ENCODE results near the gene MSI2.

Gene MSI2

DNA sequence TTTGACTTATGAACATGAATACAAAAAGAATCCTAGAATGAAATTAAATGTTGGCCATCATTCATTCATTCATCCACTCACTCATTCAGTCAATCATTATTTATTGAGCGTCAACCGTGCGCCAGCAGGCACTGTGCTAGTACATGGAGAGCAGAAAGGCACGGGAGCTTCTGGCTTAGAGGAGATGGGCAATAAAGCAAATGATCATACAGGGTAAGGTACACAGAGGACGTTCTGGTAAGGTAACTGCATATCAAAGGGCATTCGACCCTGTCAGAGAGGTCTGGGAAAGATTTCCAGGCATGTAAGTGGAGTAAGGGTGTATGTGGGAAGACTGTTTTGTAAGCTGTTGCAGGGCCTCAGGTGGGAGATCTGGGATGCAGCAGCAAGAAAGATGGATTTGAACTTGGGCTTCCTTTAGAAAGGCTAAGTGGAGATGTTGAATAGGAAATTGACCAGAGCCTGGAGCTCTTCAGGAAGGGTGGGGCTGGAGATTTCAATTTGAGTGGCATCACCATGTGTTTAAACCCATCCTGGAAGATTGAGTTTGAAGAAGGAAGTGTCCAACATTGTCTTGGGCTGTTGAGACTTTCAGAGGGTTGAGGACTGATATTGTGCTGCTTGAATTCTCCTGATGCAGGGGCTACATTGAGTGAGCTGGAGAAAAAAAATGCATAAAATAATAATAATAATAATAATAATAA is 2.8 kb upstream of the MSI2 start:
- H3K4me1 ChIP-seq (ENCODE audit: insufficient read depth, low read length) = peaks cover 1% of the 10 kb centered on the region
- H3K4me3 ChIP-seq (ENCODE audit: low read length) = no peak overlapping the region
- no peak overlapping the region for H2AFZ ChIP-seq (ENCODE audit: low read depth, low read length)
- H3K9me3 ChIP-seq (ENCODE audit: low read length) = peaks cover 6% of the 10 kb centered on the region
- H3K27me3 ChIP-seq (ENCODE audit: insufficient read depth, low read length) = no peaks in the 10 kb centered on the region
- no peaks in the 10 kb centered on the region for H3K36me3 ChIP-seq (ENCODE audit: insufficient read depth, low read length)

GRCh38 chr17:57255182-57255775 is 1.0 kb upstream of the MSI2 start:
- Histone ChIP-seq H3K9me3 (ENCODE audit: low read length) (peaks cover 4% of the 10 kb centered on the region), H2AFZ (ENCODE audit: low read depth, low read length) (peak overlapping the region; percentile 40), H3K36me3 (ENCODE audit: insufficient read depth, low read length) (peaks cover 8% of the 10 kb centered on the region), H3K4me1 (ENCODE audit: insufficient read depth, low read length) (peaks cover 19% of the 10 kb centered on the region), H3K27me3 (ENCODE audit: insufficient read depth, low read length) (no peaks in the 10 kb centered on the region), H3K4me3 (ENCODE audit: low read length) (no peak overlapping the region)

GRCh38 chr17:57256708-57257112 is 387 bp downstream of the MSI2 start:
- Histone ChIP-seq H2AFZ (ENCODE audit: low read depth, low read length) (no peak overlapping the region), H3K9me3 (ENCODE audit: low read length) (peaks cover 1% of the 10 kb centered on the region), H3K4me3 (ENCODE audit: low read length) (peak overlapping the region; percentile 70), H3K27me3 (ENCODE audit: insufficient read depth, low read length) (no peaks in the 10 kb centered on the region), H3K36me3 (ENCODE audit: insufficient read depth, low read length) (peaks cover 20% of the 10 kb centered on the region), H3K4me1 (ENCODE audit: insufficient read depth, low read length) (peaks cover 31% of the 10 kb centered on the region)

DNA sequence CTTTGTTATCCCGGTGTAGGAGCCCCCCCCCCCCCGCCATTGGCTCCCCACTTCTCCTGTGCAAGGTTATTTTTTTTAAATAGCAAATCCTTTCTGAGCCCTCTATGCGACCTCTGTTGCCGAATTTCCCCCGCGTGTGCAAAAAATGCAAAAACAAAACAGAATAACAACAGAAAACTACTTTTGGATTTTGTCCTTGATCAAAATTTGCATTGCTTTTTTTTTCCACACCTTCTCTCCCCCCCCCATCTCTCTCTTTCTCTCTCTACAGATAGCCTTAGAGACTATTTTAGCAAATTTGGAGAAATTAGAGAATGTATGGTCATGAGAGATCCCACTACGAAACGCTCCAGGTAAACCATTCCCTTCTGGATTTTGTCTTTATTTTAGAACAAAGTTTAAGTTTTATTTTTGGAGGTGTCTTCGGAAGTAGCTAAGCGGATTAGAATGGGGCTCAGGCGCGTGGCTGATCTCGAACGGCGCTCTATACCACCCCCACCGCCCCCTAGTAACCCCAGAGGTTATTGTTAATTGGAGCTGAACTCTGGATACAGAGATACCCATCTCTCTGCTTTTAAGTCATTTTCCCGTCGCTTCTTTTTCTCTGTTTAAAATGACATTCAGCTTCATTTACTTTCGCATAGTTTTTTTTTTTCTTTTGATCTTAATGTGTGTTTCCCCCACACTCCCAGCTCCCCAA is 1.0 kb downstream of the MSI2 start:
- Histone ChIP-seq H3K4me1 (ENCODE audit: insufficient read depth, low read length) (peaks cover 34% of the 10 kb centered on the region), H3K9me3 (ENCODE audit: low read length) (peaks cover 1% of the 10 kb centered on the region), H3K27me3 (ENCODE audit: insufficient read depth, low read length) (no peaks in the 10 kb centered on the region)

GRCh38 chr17:57257895-57258851 is 1.9 kb downstream of the MSI2 start:
- Histone ChIP-seq H3K36me3 (ENCODE audit: insufficient read depth, low read length) (peaks cover 35% of the 10 kb centered on the region), H2AFZ (ENCODE audit: low read depth, low read length) (no peak overlapping the region)

More for the DNA sequence above, 1.0 kb downstream of the MSI2 start:
- H2AFZ ChIP-seq (ENCODE audit: low read depth, low read length) = no peak overlapping the region
- H3K36me3 ChIP-seq (ENCODE audit: insufficient read depth, low read length) = peaks cover 26% of the 10 kb centered on the region
- peak overlapping the region; percentile 70 for H3K4me3 ChIP-seq (ENCODE audit: low read length)

GRCh38 chr17:57259306-57259705 is 3.0 kb downstream of the MSI2 start:
- peaks cover 37% of the 10 kb centered on the region for H3K4me1 ChIP-seq (ENCODE audit: insufficient read depth, low read length)
- H3K36me3 ChIP-seq (ENCODE audit: insufficient read depth, low read length) = peaks cover 46% of the 10 kb centered on the region
- peaks cover 11% of the 10 kb centered on the region for H3K9me3 ChIP-seq (ENCODE audit: low read length)
- H3K4me3 ChIP-seq (ENCODE audit: low read length) = peak overlapping the region; percentile 70
- no peak overlapping the region for H2AFZ ChIP-seq (ENCODE audit: low read depth, low read length)
- H3K27me3 ChIP-seq (ENCODE audit: insufficient read depth, low read length) = no peaks in the 10 kb centered on the region

More at GRCh38 chr17:57257895-57258851, 1.9 kb downstream of the MSI2 start:
- no peaks in the 10 kb centered on the region for H3K27me3 ChIP-seq (ENCODE audit: insufficient read depth, low read length)
- peaks cover 5% of the 10 kb centered on the region for H3K9me3 ChIP-seq (ENCODE audit: low read length)
- H3K4me1 ChIP-seq (ENCODE audit: insufficient read depth, low read length) = peaks cover 37% of the 10 kb centered on the region
- H3K4me3 ChIP-seq (ENCODE audit: low read length) = peak overlapping the region; percentile 70

GRCh38 chr17:57259817-57260216 is 3.5 kb downstream of the MSI2 start:
- Histone ChIP-seq H3K36me3 (ENCODE audit: insufficient read depth, low read length) (peaks cover 51% of the 10 kb centered on the region), H3K4me1 (ENCODE audit: insufficient read depth, low read length) (peaks cover 37% of the 10 kb centered on the region), H2AFZ (ENCODE audit: low read depth, low read length) (no peak overlapping the region), H3K4me3 (ENCODE audit: low read length) (peak overlapping the region; percentile 70), H3K9me3 (ENCODE audit: low read length) (peaks cover 14% of the 10 kb centered on the region), H3K27me3 (ENCODE audit: insufficient read depth, low read length) (no peaks in the 10 kb centered on the region)

DNA sequence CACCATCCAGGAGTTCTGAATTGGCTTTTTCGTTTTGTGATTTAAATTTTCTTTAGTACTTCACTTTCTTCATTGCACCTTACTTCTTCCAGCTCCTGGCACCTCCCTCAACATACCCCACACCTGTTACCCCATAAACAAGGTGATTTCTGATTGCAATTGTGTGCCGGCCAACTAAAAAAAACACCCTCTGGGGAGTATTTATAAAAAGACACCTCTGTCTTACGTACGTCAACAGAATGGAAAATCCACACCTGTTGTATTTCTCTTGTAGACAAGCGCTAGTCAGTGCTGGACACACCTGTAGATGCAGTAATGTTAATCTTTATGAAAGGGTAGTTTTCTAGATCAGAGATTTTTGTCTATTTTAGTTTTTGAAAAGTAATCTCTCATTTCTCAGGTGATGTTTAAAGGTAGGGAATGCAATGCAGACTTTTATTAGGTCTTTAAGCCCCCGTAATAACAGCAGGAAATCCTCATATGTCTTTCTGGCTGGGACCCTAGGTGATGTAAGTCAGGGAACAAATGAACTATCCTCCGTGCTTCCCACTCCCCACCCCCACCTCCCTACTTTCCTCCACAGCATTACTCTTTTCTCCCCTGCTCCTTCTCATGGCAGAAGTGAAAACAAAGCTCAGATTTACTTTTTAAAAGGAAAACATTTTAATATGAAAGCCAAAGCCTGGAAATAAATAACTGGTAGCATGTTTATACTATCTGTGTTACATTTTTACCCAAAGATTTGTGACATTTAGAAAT is 4.2 kb downstream of the MSI2 start:
- H3K4me1 ChIP-seq (ENCODE audit: insufficient read depth, low read length) = peaks cover 37% of the 10 kb centered on the region
- H2AFZ ChIP-seq (ENCODE audit: low read depth, low read length) = no peak overlapping the region
- no peaks in the 10 kb centered on the region for H3K27me3 ChIP-seq (ENCODE audit: insufficient read depth, low read length)
- H3K9me3 ChIP-seq (ENCODE audit: low read length) = peaks cover 16% of the 10 kb centered on the region
- no peak overlapping the region for H3K4me3 ChIP-seq (ENCODE audit: low read length)
- H3K36me3 ChIP-seq (ENCODE audit: insufficient read depth, low read length) = peaks cover 57% of the 10 kb centered on the region

DNA sequence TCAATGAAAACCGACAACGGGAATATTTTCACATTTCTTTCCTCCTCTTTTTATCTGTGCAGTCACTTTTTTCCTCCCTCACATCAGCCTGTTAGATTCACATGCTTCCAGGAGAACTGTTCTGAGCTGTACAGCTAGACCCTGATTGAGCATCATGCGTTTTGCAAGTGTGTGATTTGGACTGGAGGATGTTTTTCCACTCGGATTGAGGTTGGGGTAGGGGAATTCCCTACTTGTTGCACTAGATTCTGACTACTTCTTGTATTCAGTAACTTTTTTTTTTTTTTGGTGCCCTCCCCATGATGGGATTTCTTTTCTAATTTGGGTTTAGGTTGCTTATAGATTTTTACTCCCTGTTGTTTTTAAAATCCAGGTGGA is 4.8 kb downstream of the MSI2 start:
- H3K9me3 ChIP-seq (ENCODE audit: low read length) = peaks cover 20% of the 10 kb centered on the region
- no peak overlapping the region for H3K4me3 ChIP-seq (ENCODE audit: low read length)
- H3K4me1 ChIP-seq (ENCODE audit: insufficient read depth, low read length) = peaks cover 37% of the 10 kb centered on the region
- H3K36me3 ChIP-seq (ENCODE audit: insufficient read depth, low read length) = peaks cover 63% of the 10 kb centered on the region
- no peak overlapping the region for H2AFZ ChIP-seq (ENCODE audit: low read depth, low read length)
- no peaks in the 10 kb centered on the region for H3K27me3 ChIP-seq (ENCODE audit: insufficient read depth, low read length)

DNA sequence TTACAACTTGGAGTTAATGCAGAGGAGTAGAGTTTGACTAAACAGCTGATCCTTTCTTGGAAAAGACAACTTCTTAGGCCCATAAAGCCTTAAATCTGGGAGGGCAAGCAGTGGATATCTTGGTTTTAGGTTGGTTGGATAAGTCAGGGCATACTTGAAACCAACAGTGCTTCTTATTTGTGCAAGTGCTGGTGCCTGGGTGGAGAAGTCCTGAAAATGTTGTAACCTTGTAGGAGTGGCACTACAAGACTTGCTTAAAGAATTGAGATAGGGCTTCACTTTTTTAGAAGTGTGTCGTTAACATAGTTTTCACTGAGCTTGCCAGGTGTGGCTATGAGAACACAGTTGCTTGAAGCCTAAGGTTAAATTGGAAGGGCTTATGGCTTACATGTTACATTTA is 6.2 kb downstream of the MSI2 start:
- Histone ChIP-seq H3K27me3 (ENCODE audit: insufficient read depth, low read length) (no peaks in the 10 kb centered on the region), H3K9me3 (ENCODE audit: low read length) (peaks cover 29% of the 10 kb centered on the region), H3K36me3 (ENCODE audit: insufficient read depth, low read length) (peaks cover 74% of the 10 kb centered on the region), H3K4me1 (ENCODE audit: insufficient read depth, low read length) (peaks cover 37% of the 10 kb centered on the region), H2AFZ (ENCODE audit: low read depth, low read length) (no peak overlapping the region), H3K4me3 (ENCODE audit: low read length) (no peak overlapping the region)

DNA sequence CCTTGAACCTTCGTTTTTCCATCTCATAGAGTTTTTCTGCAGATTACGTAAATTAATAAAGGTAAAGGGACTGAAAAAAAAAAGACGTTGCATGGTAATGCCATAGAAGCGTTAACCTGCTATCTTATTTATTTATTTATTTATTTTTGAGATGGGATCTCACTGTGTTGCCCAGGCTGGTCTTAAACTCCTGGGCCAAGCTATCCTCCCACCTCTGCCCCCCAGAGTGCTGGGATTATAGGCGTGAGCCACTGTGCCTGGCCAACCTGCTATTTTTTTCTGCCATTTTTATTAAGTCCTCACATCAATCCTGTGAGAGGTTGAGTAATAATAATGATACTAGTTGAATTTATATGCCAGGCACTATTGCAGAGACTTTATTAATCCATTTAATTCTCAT is 7.9 kb downstream of the MSI2 start:
- Histone ChIP-seq H3K9me3 (ENCODE audit: low read length) (peaks cover 29% of the 10 kb centered on the region), H3K4me3 (ENCODE audit: low read length) (no peak overlapping the region), H3K4me1 (ENCODE audit: insufficient read depth, low read length) (peaks cover 34% of the 10 kb centered on the region), H2AFZ (ENCODE audit: low read depth, low read length) (no peak overlapping the region), H3K36me3 (ENCODE audit: insufficient read depth, low read length) (peaks cover 87% of the 10 kb centered on the region), H3K27me3 (ENCODE audit: insufficient read depth, low read length) (no peaks in the 10 kb centered on the region)

- H3K27me3 ChIP-seq (ENCODE audit: insufficient read depth, low read length) = no peaks in the 10 kb centered on the region
- no peak overlapping the region for H3K4me3 ChIP-seq (ENCODE audit: low read length)
- H3K36me3 ChIP-seq (ENCODE audit: insufficient read depth, low read length) = peaks cover 89% of the 10 kb centered on the region
- H2AFZ ChIP-seq (ENCODE audit: low read depth, low read length) = no peak overlapping the region
- H3K4me1 ChIP-seq (ENCODE audit: insufficient read depth, low read length) = peaks cover 34% of the 10 kb centered on the region
- H3K9me3 ChIP-seq (ENCODE audit: low read length) = peaks cover 29% of the 10 kb centered on the region
These were observed 8.5 kb downstream of the MSI2 start for GRCh38 chr17:57264776-57265175.
